ENCODE results near the gene MAX.
A peak's percentile ranks its signal among the peaks of the same experiment; 100 is the strongest.

The MAX gene, protein sequence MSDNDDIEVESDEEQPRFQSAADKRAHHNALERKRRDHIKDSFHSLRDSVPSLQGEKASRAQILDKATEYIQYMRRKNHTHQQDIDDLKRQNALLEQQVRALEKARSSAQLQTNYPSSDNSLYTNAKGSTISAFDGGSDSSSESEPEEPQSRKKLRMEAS

GRCh38 chr14:65102441-65103149, at the start of gene MAX:
TSS of gene MAX (minus strand) at chr14:65102517. CDS start at chr14:65102339, 178 bp downstream.
- H3K4me3 ChIP-seq (ENCODE audit: low read depth, low read length): peak within 1 kb of the TSS; percentile 93
- TF ChIP-seq CTCF (IDR thresholded peaks at IDR 0.05; ENCODE audit: low read depth, low read length): no peak
- peak; percentile 73 for TF ChIP-seq POLR2A (IDR thresholded peaks at IDR 0.05; ENCODE audit: extremely low read depth, insufficient read length)
- TF ChIP-seq MAX (IDR thresholded peaks at IDR 0.05; ENCODE audit: low read depth, low read length): peak; percentile 95
- peak; percentile 94 for TF ChIP-seq MYC (IDR thresholded peaks at IDR 0.05; ENCODE audit: low read depth, low read length)
- peak; percentile 99 for DNase-seq (ENCODE audit: low read depth)

GRCh38 chr14:65151609-65151956, 49.3 kb upstream of the MAX start:
- TF ChIP-seq POLR2A (IDR thresholded peaks at IDR 0.05; ENCODE audit: extremely low read depth, insufficient read length): no peak
- no peak for TF ChIP-seq MAX (IDR thresholded peaks at IDR 0.05; ENCODE audit: low read depth, low read length)
- no peak for TF ChIP-seq MYC (IDR thresholded peaks at IDR 0.05; ENCODE audit: low read depth, low read length)
- no peak for TF ChIP-seq CTCF (IDR thresholded peaks at IDR 0.05; ENCODE audit: low read depth, low read length)
- no peak overlapping the region for H3K4me3 ChIP-seq (ENCODE audit: low read depth, low read length)

GRCh38 chr14:65150898-65151608, 48.7 kb upstream of the MAX start:
- no peak for TF ChIP-seq MYC (IDR thresholded peaks at IDR 0.05; ENCODE audit: low read depth, low read length)
- TF ChIP-seq CTCF (IDR thresholded peaks at IDR 0.05; ENCODE audit: low read depth, low read length): no peak
- no peak for TF ChIP-seq POLR2A (IDR thresholded peaks at IDR 0.05; ENCODE audit: extremely low read depth, insufficient read length)
- TF ChIP-seq MAX (IDR thresholded peaks at IDR 0.05; ENCODE audit: low read depth, low read length): no peak
- no peak overlapping the region for H3K4me3 ChIP-seq (ENCODE audit: low read depth, low read length)
- DNase-seq (ENCODE audit: low read depth): no peak

More at GRCh38 chr14:65151609-65151956, 49.3 kb upstream of the MAX start:
- no peak for DNase-seq (ENCODE audit: low read depth)

DNA sequence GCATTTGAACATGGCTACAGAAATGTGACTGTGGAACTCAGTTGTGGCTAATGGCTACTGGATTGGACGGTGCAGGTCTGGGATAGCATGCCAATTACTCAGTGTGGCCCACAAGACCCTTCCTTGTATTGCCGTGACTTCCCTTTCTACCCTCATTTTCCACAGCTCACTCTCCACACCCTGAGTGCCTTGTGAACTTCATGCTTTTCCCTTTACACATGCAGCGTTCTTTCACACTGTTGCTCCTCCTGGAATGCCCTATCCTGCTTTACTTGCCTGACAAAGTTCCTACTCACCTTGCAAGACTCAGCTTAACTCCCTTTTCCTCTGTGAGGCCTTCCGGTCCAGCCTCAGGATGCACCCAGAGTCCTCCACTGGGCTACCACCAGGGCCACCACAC, 46.8 kb upstream of the MAX start:
- TF ChIP-seq MYC (IDR thresholded peaks at IDR 0.05; ENCODE audit: low read depth, low read length) (no peak), CTCF (IDR thresholded peaks at IDR 0.05; ENCODE audit: low read depth, low read length) (no peak), POLR2A (IDR thresholded peaks at IDR 0.05; ENCODE audit: extremely low read depth, insufficient read length) (no peak), MAX (IDR thresholded peaks at IDR 0.05; ENCODE audit: low read depth, low read length) (no peak)
- no peak for DNase-seq (ENCODE audit: low read depth)

DNA sequence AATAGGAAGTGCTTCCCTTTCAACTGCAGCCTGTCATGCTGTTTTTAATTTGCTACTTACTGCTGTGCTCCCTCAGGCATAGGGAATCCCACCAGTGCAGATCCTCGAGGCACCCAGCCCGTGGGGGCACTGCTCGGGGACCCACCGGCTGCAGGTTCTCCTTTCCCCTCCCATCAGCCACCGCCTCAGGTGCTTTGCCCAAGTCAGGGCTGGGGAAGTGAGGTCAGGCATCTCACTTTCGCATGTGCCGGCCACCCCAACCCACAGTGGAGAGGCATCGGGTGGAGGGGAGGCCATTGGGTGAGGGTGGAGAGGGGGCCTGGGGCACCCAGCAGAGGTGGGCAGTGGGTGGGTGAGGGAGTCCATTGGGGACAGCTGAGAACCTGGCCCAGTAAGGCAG, 41.9 kb upstream of the MAX start:
- no peak overlapping the region for H3K4me3 ChIP-seq (ENCODE audit: low read depth, low read length)
- no peak for TF ChIP-seq CTCF (IDR thresholded peaks at IDR 0.05; ENCODE audit: low read depth, low read length)
- no peak for TF ChIP-seq MYC (IDR thresholded peaks at IDR 0.05; ENCODE audit: low read depth, low read length)
- TF ChIP-seq POLR2A (IDR thresholded peaks at IDR 0.05; ENCODE audit: extremely low read depth, insufficient read length): no peak
- no peak for TF ChIP-seq MAX (IDR thresholded peaks at IDR 0.05; ENCODE audit: low read depth, low read length)
- DNase-seq (ENCODE audit: low read depth): no peak

More for the DNA sequence above, 46.8 kb upstream of the MAX start:
- no peak overlapping the region for H3K4me3 ChIP-seq (ENCODE audit: low read depth, low read length)

All from NB4 (cell line).